MM.1S (cell line): ENCODE data around the gene SRRM4.
"Not testable (repeated sequence)": the region's sequence is repeated elsewhere in the genome, so short reads cannot be mapped to it uniquely, and the experiment has no call there.

ENCODE experiments used
- DNase-seq: peaks from one replicate; pipeline ENCODE4 v3.0.0-alpha.2; 2015
- H2AFZ ChIP-seq: fragments of 300-600 bp; sonication (generic); 2 replicates; pipeline ENCODE4 v1.6.0; 2016; ENCODE audit warnings: antibody characterized with exemption, low read length
- H3F3A ChIP-seq: fragments of 300-600 bp; sonication (generic); 2 replicates; pipeline ENCODE4 v1.6.1; 2016; ENCODE audit warnings: mild to moderate bottlenecking, antibody characterized with exemption, low read length, moderate library complexity, mixed read lengths; ENCODE audit not compliant: insufficient read depth
- H3K27ac ChIP-seq: fragments of 300-600 bp; sonication (generic); 2 replicates; pipeline ENCODE4 v1.5.1; 2016; ENCODE audit warnings: mild to moderate bottlenecking, low read length
- H3K27me3 ChIP-seq: fragments of 300-600 bp; sonication (generic); replicated peaks from 2 replicates; pipeline ENCODE4 v1.6.0; 2016; ENCODE audit warnings: low read length; ENCODE audit not compliant: insufficient read depth
- H3K36me3 ChIP-seq: fragments of 300-600 bp; sonication (generic); replicated peaks from 2 replicates; pipeline ENCODE4 v1.6.1; 2016; ENCODE audit warnings: mild to moderate bottlenecking, low read length, mixed read lengths; ENCODE audit not compliant: insufficient read depth
- H3K4me1 ChIP-seq: fragments of 300-600 bp; sonication (generic); 2 replicates; pipeline ENCODE4 v1.6.1; 2016; ENCODE audit warnings: low read length, mixed read lengths
- H3K4me2 ChIP-seq: fragments of 300-600 bp; sonication (generic); 2 replicates; pipeline ENCODE4 v1.6.0; 2016; ENCODE audit warnings: low read depth, low read length
- H3K4me3 ChIP-seq: fragments of 300-600 bp; sonication (generic); 2 replicates; pipeline ENCODE4 v1.5.1; 2016; ENCODE audit warnings: low read length, mixed read lengths
- H3K79me2 ChIP-seq: fragments of 300-600 bp; sonication (generic); 2 replicates; pipeline ENCODE4 v1.6.1; 2016; ENCODE audit warnings: mixed run types, low read length, mixed read lengths
- H3K9ac ChIP-seq: fragments of 300-600 bp; sonication (generic); 2 replicates; pipeline ENCODE4 v1.6.1; 2016; ENCODE audit warnings: low read length, mixed read lengths
- H3K9me2 ChIP-seq: fragments of 300-600 bp; sonication (generic); replicated peaks from 2 replicates; pipeline ENCODE4 v1.6.1; 2016; ENCODE audit warnings: mild to moderate bottlenecking, low read length, mixed read lengths; ENCODE audit not compliant: insufficient read depth
- H3K9me3 ChIP-seq: fragments of 300-600 bp; sonication (generic); replicated peaks from 2 replicates; pipeline ENCODE4 v1.6.1; 2016; ENCODE audit warnings: mild to moderate bottlenecking, low read length, mixed read lengths; ENCODE audit not compliant: insufficient read depth
- H4K20me1 ChIP-seq: fragments of 300-600 bp; sonication (generic); 2 replicates; pipeline ENCODE4 v1.6.1; 2016; ENCODE audit warnings: mild to moderate bottlenecking, low read length, moderate library complexity, mixed read lengths; ENCODE audit not compliant: insufficient read depth
- EZH2 ChIP-seq: fragments of 300-600 bp; sonication (generic); optimal IDR thresholded peaks from 2 replicates; pipeline ENCODE3; 2017; ENCODE audit warnings: low read depth, mild to moderate bottlenecking, antibody characterized with exemption, low read length, mixed read lengths
- EZH2phosphoT487 ChIP-seq: fragments of 300-600 bp; sonication (generic); IDR thresholded peaks from 2 replicates; pipeline ENCODE4 v1.6.1; 2018; ENCODE audit warnings: antibody characterized with exemption, low read length
- TF ChIP-seq, protein P1 (sequence below): fragments of 300-600 bp; sonication (generic); IDR thresholded peaks from 2 replicates; pipeline ENCODE4 v1.5.1; 2016; ENCODE audit warnings: antibody characterized with exemption, low read length, mixed read lengths

SRRM4 gene

GRCh38 chr12:119102714-119103113 is 121.4 kb downstream of the SRRM4 start:
- H3F3A ChIP-seq: no peaks in the 10 kb centered on the region
- H3K36me3 ChIP-seq: no peaks in the 10 kb centered on the region

DNA sequence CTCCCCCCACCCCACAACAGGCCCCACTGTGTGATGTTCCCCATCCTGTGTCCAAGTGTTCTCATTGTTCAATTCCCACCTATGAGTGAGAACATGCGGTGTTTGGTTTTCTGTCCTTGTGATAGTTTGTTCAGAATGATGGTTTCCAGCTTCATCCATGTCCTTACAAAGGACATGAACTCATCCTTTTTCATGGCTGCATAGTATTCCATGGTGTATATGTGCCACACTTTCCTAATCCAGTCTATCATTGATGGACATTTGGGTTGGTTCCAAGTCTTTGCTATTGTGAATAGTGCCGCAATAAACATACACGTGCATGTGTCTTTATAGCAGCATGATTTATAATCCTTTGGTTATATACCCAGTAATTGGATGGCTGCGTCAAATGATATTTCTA is 123.6 kb downstream of the SRRM4 start:
- not testable (repeated sequence) for H4K20me1 ChIP-seq, H2AFZ ChIP-seq, H3K4me3 ChIP-seq, H3K4me1 ChIP-seq, H3K27me3 ChIP-seq, H3K9me3 ChIP-seq, H3K36me3 ChIP-seq, H3K9ac ChIP-seq, DNase-seq, H3K27ac ChIP-seq, H3K9me2 ChIP-seq, H3F3A ChIP-seq, H3K79me2 ChIP-seq, H3K4me2 ChIP-seq

More at GRCh38 chr12:119102714-119103113, 121.4 kb downstream of the SRRM4 start:
- Histone ChIP-seq H3K4me1 (no peaks in the 10 kb centered on the region), H3K9me3 (no peaks in the 10 kb centered on the region), H3K27ac (no peak overlapping the region), H3K79me2 (no peaks in the 10 kb centered on the region), H4K20me1 (no peaks in the 10 kb centered on the region), H3K9me2 (no peaks in the 10 kb centered on the region), H3K27me3 (no peaks in the 10 kb centered on the region), H2AFZ (no peak overlapping the region), H3K4me3 (no peak overlapping the region), H3K4me2 (no peak overlapping the region), H3K9ac (no peak overlapping the region)
- TF ChIP-seq, protein P1, sequence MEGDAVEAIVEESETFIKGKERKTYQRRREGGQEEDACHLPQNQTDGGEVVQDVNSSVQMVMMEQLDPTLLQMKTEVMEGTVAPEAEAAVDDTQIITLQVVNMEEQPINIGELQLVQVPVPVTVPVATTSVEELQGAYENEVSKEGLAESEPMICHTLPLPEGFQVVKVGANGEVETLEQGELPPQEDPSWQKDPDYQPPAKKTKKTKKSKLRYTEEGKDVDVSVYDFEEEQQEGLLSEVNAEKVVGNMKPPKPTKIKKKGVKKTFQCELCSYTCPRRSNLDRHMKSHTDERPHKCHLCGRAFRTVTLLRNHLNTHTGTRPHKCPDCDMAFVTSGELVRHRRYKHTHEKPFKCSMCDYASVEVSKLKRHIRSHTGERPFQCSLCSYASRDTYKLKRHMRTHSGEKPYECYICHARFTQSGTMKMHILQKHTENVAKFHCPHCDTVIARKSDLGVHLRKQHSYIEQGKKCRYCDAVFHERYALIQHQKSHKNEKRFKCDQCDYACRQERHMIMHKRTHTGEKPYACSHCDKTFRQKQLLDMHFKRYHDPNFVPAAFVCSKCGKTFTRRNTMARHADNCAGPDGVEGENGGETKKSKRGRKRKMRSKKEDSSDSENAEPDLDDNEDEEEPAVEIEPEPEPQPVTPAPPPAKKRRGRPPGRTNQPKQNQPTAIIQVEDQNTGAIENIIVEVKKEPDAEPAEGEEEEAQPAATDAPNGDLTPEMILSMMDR: no peak
- DNase-seq: no peak

GRCh38 chr12:119113496-119113986 is 132.2 kb downstream of the SRRM4 start:
- no peak overlapping the region for H3K4me3 ChIP-seq

GRCh38 chr12:119114294-119114693 is 133.0 kb downstream of the SRRM4 start:
- Histone ChIP-seq H3K79me2 (no peaks in the 10 kb centered on the region), H3K9me2 (no peaks in the 10 kb centered on the region), H3K27me3 (no peaks in the 10 kb centered on the region), H3K4me3 (no peak overlapping the region), H3K36me3 (no peaks in the 10 kb centered on the region), H4K20me1 (no peaks in the 10 kb centered on the region), H3K4me2 (no peak overlapping the region), H3F3A (no peaks in the 10 kb centered on the region), H3K27ac (no peak overlapping the region), H3K9me3 (no peaks in the 10 kb centered on the region), H3K9ac (no peak overlapping the region), H2AFZ (no peak overlapping the region), H3K4me1 (no peaks in the 10 kb centered on the region)
- TF ChIP-seq EZH2 (no peak), EZH2phosphoT487 (no peak)
- TF ChIP-seq, protein P1: no peak
- DNase-seq: no peak

More at GRCh38 chr12:119113496-119113986, 132.2 kb downstream of the SRRM4 start:
- H3K9me3 ChIP-seq: no peaks in the 10 kb centered on the region
- no peak overlapping the region for H3K4me2 ChIP-seq
- no peaks in the 10 kb centered on the region for H3K9me2 ChIP-seq
- no peak overlapping the region for H3K9ac ChIP-seq
- no peaks in the 10 kb centered on the region for H3K4me1 ChIP-seq
- no peak for DNase-seq
- H2AFZ ChIP-seq: no peak overlapping the region
- H3K27me3 ChIP-seq: no peaks in the 10 kb centered on the region
- no peaks in the 10 kb centered on the region for H3F3A ChIP-seq
- H3K27ac ChIP-seq: no peak overlapping the region
- H3K36me3 ChIP-seq: no peaks in the 10 kb centered on the region
- TF ChIP-seq, protein P1: no peak
- TF ChIP-seq EZH2 (no peak), EZH2phosphoT487 (no peak)
- H4K20me1 ChIP-seq: no peaks in the 10 kb centered on the region
- no peaks in the 10 kb centered on the region for H3K79me2 ChIP-seq
